ENCODE measurements around the gene EZH1. TPM values are rescaled to one million over a fixed set of nuclear protein-coding genes. Genes with fewer than 3 reads are reported as not detected.

EZH1 gene
- total RNA-seq, 2 donors from 2014 or later, result 30.5 to 32.5 TPM

DNA sequence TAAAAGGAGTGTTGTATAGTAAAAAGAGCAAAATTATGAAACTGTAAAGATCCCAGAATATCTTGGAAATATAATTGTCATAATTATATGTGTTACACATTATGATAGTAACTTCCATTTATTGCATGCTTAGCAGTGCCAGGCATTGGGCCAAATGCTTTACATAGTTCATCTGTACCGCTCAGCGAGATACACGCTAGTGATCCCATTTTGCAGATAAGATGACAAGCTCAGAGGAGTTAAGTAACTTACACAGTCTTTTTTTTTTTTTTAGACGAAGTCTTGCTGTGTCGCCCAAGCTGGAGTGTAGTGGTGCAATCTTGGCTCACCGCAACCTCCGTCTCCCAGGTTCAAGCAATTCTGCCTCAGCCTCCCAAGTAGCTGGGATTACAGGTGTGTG, 6.8 kb upstream of the EZH1 start:
- H3K9me3 ChIP-seq, result no peaks in the 10 kb centered on the region
- TF ChIP-seq, protein P1, sequence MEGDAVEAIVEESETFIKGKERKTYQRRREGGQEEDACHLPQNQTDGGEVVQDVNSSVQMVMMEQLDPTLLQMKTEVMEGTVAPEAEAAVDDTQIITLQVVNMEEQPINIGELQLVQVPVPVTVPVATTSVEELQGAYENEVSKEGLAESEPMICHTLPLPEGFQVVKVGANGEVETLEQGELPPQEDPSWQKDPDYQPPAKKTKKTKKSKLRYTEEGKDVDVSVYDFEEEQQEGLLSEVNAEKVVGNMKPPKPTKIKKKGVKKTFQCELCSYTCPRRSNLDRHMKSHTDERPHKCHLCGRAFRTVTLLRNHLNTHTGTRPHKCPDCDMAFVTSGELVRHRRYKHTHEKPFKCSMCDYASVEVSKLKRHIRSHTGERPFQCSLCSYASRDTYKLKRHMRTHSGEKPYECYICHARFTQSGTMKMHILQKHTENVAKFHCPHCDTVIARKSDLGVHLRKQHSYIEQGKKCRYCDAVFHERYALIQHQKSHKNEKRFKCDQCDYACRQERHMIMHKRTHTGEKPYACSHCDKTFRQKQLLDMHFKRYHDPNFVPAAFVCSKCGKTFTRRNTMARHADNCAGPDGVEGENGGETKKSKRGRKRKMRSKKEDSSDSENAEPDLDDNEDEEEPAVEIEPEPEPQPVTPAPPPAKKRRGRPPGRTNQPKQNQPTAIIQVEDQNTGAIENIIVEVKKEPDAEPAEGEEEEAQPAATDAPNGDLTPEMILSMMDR (IDR thresholded peaks at IDR 0.05), result no peak
- H3K4me1 ChIP-seq, result peaks cover 0 to 39% of the 10 kb centered on the region in 2 donors
- no peak overlapping the region for H3K27ac ChIP-seq
- no peak for DNase-seq (ENCODE audit: low spot score)
- H3K27me3 ChIP-seq, result no peaks in the 10 kb centered on the region
- H3K36me3 ChIP-seq, result no peaks in the 10 kb centered on the region
- no peak overlapping the region for H3K4me3 ChIP-seq

DNA sequence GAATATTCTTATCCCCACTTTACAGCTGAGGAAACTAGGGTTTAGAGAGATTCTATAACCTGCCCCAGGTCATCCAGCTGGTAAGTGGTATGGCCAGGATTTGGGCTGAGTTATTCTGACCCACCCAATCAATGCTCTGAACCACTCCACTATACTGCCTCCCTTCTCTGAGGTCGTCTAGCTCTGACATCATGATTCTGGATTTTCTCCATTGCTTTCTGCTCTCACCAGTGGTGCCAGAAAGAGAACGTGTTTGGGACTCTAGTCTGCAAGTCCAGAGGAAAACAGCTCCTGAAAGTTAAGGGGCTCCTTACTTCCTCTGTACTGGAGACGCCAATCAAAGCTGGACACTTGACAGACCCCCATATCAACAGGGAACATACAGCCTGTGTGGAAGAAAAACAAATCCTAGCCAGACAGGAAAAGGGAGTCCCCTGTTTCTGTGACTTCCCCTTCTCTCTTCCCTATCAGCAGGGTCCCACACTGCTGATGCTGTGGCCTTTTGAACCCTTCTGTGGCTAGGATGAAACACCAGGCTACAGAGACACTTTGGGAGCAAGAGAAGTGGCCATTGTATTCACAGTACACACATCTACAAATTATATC, 6.0 kb upstream of the EZH1 start:
- Histone ChIP-seq H3K27ac (peak overlapping the region; percentile 48), H3K4me1 (peaks cover 0 to 39% of the 10 kb centered on the region in 2 donors)
- DNase-seq (ENCODE audit: low spot score), result no peak

DNA sequence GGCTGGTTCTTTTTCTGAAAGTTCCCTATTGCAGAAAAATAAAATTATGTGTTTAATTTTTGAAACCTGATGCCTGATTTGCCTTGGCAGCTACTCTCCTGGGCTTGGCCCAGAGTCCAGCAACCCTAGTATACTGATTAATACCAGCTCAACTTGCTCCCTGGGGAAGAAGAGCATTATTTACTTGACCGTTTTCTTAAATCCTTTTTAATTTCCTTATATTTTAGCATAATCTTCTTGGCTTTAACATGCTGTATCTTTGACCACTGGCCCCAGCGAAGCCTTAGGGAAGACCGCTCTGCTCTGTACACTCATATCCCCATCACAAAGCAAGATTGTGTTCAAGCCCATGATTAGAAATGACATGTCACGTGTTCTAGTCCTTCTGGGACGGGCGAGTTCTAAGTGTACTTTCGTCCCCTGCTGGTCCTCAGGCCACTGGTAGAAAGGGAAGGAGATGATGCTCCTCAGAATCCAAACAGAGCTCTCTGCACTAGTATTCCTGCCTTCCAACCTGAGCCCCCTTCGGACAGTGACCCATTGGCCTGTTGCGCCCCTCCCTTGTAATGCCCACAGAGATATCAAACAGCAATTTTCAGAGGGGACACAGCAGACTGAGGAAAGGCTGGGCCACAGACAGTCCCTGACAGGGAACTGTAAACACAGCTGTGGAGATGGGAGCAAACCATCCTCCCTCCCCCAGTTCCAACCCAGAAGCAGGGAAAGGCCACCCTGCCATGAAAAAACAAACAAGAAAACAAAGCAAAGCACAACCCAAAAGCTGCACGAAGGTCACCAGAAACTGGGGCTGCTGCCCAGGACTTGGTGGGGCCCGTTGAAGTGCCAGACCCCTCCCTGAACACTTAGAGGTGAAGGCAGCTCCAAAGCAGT, 4.3 kb upstream of the EZH1 start:
- Histone ChIP-seq H3K27ac (peak overlapping the region; percentile 48), H3K27me3 (no peaks in the 10 kb centered on the region), H3K36me3 (no peaks in the 10 kb centered on the region), H3K9me3 (no peaks in the 10 kb centered on the region), H3K4me1 (peaks cover 0 to 40% of the 10 kb centered on the region in 2 donors), H3K4me3 (no peak overlapping the region)
- DNase-seq (ENCODE audit: low spot score), result no peak
- TF ChIP-seq, protein P1 (IDR thresholded peaks at IDR 0.05), result no peak

More for the DNA sequence above, 6.0 kb upstream of the EZH1 start:
- TF ChIP-seq, protein P1 (IDR thresholded peaks at IDR 0.05), result no peak
- H3K27me3 ChIP-seq, result no peaks in the 10 kb centered on the region
- no peaks in the 10 kb centered on the region for H3K36me3 ChIP-seq
- H3K4me3 ChIP-seq, result no peak overlapping the region
- no peaks in the 10 kb centered on the region for H3K9me3 ChIP-seq

DNA sequence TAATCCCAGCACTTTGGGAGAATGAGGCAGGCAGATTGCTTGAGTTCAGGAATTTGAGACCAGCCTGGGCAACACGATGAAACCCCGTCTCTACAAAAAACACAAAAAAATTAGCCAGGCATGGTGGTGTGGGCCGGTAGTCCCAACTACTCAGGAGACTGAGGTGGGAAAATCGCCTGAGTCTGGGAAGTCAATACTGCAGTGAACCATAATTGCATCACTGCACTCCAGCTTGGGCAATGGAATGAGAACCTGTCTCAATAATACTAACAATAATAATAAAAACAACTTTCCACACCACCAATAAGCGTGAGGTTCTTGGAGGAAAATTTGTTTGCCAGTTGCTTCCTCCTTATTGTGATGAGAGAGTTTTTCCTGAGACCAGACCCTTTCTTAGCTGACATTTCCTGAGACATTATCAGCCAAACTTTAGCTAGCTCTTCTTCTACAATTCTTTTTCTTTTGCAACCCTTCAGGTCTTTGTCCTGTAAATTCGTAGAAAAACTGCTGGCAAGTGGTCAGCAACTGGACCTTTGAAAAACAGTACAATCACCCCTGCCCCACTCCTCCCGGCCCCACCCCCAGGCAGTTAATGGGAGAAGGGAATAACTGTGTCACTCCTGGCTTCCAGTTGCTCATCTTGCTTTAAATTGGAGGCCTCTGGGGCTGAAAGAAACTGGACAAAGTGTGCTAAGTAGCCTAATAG, 3.5 kb upstream of the EZH1 start:
- H3K9me3 ChIP-seq, result no peaks in the 10 kb centered on the region
- H3K27me3 ChIP-seq, result no peaks in the 10 kb centered on the region
- no peak for DNase-seq (ENCODE audit: low spot score)
- peak overlapping the region; percentile 48 for H3K27ac ChIP-seq
- no peaks in the 10 kb centered on the region for H3K36me3 ChIP-seq
- H3K4me1 ChIP-seq, result peaks cover 0 to 48% of the 10 kb centered on the region in 2 donors
- H3K4me3 ChIP-seq, result no peak overlapping the region
- TF ChIP-seq, protein P1 (IDR thresholded peaks at IDR 0.05), result no peak

DNA sequence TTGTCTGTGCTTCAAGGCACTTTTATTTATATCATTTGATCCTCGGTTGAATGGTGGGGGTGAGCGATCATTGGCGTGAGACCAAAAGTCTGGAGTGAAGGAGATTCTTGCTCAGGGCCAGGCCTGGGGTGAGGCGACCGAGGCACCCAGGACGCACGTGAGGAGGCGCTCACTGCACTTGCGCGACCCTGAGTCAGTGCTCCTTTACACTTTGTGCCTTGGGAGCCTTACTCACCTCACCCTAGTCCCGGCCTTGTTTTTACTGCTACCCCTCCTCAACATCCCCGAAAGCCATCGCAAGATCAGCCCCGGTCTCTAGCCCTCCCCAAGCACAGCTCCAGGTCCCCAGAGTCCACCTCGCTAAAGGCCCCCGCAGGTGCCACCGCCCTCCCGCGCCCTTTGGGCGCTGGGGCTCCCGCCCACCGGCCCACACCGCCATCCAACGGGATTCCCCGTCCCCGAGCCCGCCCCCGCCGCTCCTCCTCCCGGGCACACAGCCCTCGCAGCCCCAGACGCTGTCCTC, 496 bp downstream of the EZH1 start:
- Histone ChIP-seq H3K4me1 (peaks cover 0 to 35% of the 10 kb centered on the region in 2 donors), H3K36me3 (no peaks in the 10 kb centered on the region), H3K27me3 (no peaks in the 10 kb centered on the region), H3K27ac (peak overlapping the region; percentile 94 to 95), H3K4me3 (peak overlapping the region; percentile 64 to 83), H3K9me3 (no peaks in the 10 kb centered on the region)
- TF ChIP-seq, protein P1 (IDR thresholded peaks at IDR 0.05), result no peak
- DNase-seq (ENCODE audit: low spot score), result peak; percentile 76

Measured in right atrium auricular region (tissue), 2 donors.